Endothelial cell of umbilical vein (primary cell): Measurements from ENCODE around the gene CYB5D1.

ENCODE experiments used
- CTCF ChIP-seq, 2 donors: IDR thresholded peaks; 1 replicate in 1 of 2; 2 replicates in 1 of 2; pipeline ENCODE4 v1.5.1; 2011; ENCODE audit warnings: low read length in 2 of 2, mild to moderate bottlenecking in 2 of 2, moderate library complexity in 2 of 2, control low read depth in 1 of 2, inconsistent platforms in 1 of 2, low read depth in 1 of 2; ENCODE audit not compliant: insufficient read depth in 1 of 2; ENCODE audit errors: extremely low read depth in 1 of 2
- EZH2 ChIP-seq: IDR thresholded peaks from 2 replicates; pipeline ENCODE4 v1.6.1; 2012; ENCODE audit warnings: borderline replicate concordance, low read depth, mild to moderate bottlenecking, moderate library complexity, low read length, inconsistent platforms; ENCODE audit not compliant: severe bottlenecking
- FOS ChIP-seq: IDR thresholded peaks from 2 replicates; pipeline ENCODE4 v1.6.1; 2011; ENCODE audit warnings: mild to moderate bottlenecking, low read length, moderate library complexity, borderline replicate concordance; ENCODE audit not compliant: insufficient read depth
- JUN ChIP-seq: IDR thresholded peaks from 2 replicates; pipeline ENCODE4 v1.6.1; 2011; ENCODE audit warnings: borderline replicate concordance, low read depth; ENCODE audit not compliant: insufficient read length, insufficient read depth
- MAX ChIP-seq: IDR thresholded peaks from 2 replicates; pipeline ENCODE4 v1.6.1; 2011; ENCODE audit not compliant: insufficient read depth, insufficient read length
- MYC ChIP-seq: IDR thresholded peaks from one replicate; pipeline ENCODE4 v1.6.1; 2011; ENCODE audit warnings: mild to moderate bottlenecking, low read depth, low read length
- POLR2A ChIP-seq: IDR thresholded peaks from 2 replicates; pipeline ENCODE4 v1.6.1; 2012; ENCODE audit warnings: low read depth, mild to moderate bottlenecking, control low read depth, low read length
- POLR2AphosphoS5 ChIP-seq: IDR thresholded peaks from 2 replicates; pipeline ENCODE4 v1.6.1; 2012; ENCODE audit warnings: low read depth, mild to moderate bottlenecking, control low read depth, low read length, moderate library complexity; ENCODE audit not compliant: insufficient read depth

DNA sequence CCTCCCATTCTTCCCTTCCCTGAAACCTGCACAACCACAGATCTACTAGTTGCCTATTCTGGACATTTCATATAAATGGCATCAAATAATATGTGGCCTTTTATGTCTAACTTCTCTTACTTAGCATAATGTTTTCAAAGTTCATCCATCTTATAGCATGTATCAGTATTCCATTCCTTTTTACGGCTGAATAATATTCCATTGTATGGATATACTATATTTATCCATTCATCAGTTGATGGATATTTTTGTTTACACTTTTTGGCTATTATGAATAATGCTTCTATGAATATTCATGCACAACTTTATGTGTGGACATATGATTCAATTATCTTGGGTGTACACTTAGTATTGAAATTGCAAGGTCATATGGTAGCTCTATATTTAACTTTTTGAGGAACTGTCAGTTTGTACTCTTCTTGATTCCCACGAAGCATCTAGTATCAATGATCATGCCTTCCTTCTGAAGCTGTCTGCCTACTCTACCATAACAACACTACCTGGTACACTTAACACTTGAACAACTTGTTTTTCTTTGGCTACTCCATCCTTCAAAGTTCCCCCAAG lies 18.1 kb downstream of the CYB5D1 start:
- TF ChIP-seq CTCF (IDR thresholded peaks at IDR 0.05; ENCODE audit: extremely low read depth in 1 of 2, insufficient read depth in 1 of 2, low read depth in 1 of 2, low read length in 2 of 2) = no peak
- no peak for TF ChIP-seq MYC
- TF ChIP-seq POLR2A = no peak
- TF ChIP-seq MAX = no peak
- TF ChIP-seq JUN = no peak
- TF ChIP-seq EZH2 = no peak
- no peak for TF ChIP-seq POLR2AphosphoS5
- no peak for TF ChIP-seq FOS
